GM12873 (cell line): ENCODE measurements around the gene CORO1C.

Experiments
- TF ChIP-seq, protein P1 (sequence below): IDR thresholded peaks from 2 replicates; pipeline ENCODE4 v1.5.1; 2012; ENCODE audit warnings: low read depth, mild to moderate bottlenecking, moderate library complexity, low read length, control low read depth; ENCODE audit not compliant: insufficient read depth; ENCODE audit errors: missing control alignments

The CORO1C gene

DNA sequence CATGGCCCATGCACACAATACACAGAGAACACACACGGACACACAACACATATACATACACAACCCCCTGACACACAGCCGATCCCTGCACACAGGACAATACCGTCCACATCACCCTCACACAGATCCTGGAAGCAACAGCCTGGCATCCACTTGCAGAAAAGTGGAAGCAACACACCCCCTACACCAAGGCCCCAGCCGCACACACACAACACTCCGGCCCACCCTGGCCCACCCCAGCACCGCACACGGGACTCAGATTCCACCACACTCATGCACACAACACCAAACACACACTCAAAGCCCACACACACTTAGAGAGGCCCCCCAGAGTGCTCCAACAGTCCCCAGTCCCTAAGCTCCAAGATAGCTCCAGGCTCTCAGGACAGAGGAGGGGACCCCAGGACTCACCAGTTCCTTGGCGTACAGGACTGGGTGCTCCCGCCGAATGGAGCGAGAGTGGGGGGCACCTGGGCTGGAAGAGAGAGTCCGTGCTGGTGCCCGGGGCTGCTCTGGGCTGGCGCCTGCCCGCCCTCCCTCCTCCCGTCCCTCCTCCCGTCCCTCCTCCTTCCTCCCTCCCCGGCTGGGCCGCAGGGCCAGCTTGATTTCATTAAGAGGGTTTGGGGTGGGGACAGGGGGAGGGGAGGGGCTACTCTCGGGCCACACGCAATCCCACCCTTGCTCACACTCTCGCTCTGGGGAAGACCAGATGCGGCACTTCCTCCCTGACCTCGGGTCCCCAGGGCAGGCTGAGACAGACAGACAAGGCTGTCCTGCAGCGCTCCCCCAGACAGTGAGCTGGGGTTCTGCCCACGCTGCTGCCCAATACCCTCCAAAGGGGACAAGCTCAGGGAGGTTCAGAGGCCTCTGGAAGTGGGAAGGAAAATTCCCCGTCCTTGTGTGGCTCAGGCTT, 133.5 kb downstream of the CORO1C start, which contains the start of gene TMEM119:
TMEM119 (minus strand) TSS at position 526 of the 913 bp plus-strand sequence. CDS start 5,701 bp downstream, outside the sequence.
- TF ChIP-seq, protein P1, sequence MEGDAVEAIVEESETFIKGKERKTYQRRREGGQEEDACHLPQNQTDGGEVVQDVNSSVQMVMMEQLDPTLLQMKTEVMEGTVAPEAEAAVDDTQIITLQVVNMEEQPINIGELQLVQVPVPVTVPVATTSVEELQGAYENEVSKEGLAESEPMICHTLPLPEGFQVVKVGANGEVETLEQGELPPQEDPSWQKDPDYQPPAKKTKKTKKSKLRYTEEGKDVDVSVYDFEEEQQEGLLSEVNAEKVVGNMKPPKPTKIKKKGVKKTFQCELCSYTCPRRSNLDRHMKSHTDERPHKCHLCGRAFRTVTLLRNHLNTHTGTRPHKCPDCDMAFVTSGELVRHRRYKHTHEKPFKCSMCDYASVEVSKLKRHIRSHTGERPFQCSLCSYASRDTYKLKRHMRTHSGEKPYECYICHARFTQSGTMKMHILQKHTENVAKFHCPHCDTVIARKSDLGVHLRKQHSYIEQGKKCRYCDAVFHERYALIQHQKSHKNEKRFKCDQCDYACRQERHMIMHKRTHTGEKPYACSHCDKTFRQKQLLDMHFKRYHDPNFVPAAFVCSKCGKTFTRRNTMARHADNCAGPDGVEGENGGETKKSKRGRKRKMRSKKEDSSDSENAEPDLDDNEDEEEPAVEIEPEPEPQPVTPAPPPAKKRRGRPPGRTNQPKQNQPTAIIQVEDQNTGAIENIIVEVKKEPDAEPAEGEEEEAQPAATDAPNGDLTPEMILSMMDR, result no peak

DNA sequence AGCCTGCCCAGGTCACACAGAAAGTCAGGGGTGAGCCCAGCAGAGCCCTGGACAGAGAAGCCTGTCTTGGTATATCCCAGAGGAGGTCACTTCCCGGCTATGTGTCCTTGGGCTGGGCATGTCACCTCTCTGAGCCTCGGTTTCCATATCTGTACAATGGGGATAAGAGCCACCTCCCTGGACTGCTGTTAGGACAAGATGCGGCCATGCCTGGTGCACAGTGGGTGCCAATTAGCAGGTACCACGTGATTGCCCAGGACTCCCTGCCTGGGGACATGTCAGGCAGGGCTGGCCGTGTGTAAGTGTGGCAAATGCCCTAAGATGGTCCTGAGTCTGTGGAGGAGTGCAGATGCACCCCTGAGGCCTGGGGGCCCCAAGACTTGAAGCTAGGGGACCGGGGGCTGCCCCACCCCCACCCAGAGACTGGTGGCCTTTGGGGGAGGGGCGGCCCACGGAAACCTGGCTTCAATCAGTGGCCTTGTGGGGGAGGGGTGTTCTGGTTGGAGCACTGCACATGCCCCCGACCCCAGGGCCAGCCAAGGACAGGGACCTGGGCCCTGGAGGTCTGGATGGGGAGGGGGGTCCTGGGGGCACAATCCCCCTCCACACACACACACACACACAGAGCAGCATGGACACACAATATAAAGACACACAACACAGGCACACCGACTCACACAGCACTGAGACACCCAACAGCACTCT, 134.3 kb downstream of the CORO1C start:
- TF ChIP-seq, protein P1, result no peak

DNA sequence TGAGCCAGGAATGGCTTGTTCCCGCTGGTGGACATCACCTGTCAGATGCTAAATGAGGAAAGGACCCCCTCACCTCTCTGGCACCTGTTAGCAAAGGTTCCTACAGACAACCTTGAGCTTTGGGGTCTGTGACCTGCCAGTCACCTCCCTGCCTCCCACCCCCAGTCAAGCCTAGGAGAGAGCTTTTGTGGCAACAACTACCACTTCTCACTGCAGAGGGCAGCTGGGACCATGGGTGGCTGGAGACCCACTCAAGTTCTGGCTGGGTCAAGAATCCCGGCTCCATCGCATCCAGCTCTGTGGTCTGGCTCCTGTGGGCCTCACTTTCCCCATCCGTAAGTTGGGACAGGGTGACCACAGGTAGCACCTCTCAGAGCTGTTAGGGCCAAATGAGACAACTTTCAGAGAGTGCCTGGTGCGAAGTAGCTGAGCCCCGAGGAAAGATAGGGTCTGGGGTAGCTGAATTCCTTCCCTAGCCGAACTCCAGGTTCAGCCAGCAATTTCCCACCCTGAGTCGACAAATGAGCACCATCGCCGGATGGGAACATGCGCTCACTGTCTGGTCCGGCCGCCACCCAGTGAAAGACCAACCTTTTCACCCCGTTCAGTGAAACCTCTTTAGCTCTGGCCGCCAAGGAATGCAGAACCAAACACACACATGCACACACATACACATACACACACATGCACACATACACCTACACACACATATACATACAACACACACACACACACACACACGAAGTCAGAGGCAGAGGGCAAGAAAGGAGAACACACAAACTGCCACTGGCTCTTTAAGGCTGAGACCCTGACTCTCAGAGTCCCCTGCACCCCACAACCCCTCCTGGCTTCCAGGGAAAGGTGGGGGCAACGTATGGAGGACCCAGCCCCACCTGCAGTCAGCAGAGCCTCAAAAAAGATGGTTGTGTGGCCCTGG, 135.3 kb downstream of the CORO1C start:
- TF ChIP-seq, protein P1, result no peak
